H1 (cell line): ENCODE data around the gene PATJ. TPM values are rescaled to one million over a fixed set of nuclear protein-coding genes. Genes with fewer than 3 reads are reported as not detected.

ENCODE experiments used
- HDAC6 ChIP-seq: IDR thresholded peaks from one replicate; pipeline ENCODE4 v1.7.1; 2012; ENCODE audit warnings: low read depth, mild to moderate bottlenecking, inconsistent platforms, low read length, moderate library complexity
- KDM5A ChIP-seq: fragments of 200-600 bp; IDR thresholded peaks from 2 replicates; pipeline ENCODE4 v1.7.1; 2012; ENCODE audit warnings: mild to moderate bottlenecking, low read length, inconsistent platforms, mixed read lengths
- TAF1 ChIP-seq: IDR thresholded peaks from 2 replicates; pipeline ENCODE4 v1.6.1; 2011; ENCODE audit warnings: mild to moderate bottlenecking, low read depth, low read length
- polyA plus RNA-seq, 7 experiments: library from polyadenylated mRNA; depleted of rRNA in 3 of 7; stranded (reverse) in 5 of 7; unstranded in 2 of 7; fragments of >200 nt in 5 of 7; fragments of 200-250 nt in 2 of 7; gene quantifications; 1 replicate in 5 of 7; 2 replicates in 1 of 7; 4 replicates in 1 of 7; pipeline versions ENCODE4 v1.2.1 to v1.2.3, GENCODE V29; 2011 to 2013; ENCODE audit warnings: missing spikeins in 2 of 7, mixed read lengths in 2 of 7
- total RNA-seq: library from RNA; stranded (reverse); fragmentation: NEBNext Ultra II Directional; extraction: Animal tissue kit (Norgen Biotek cat#: 25700); gene quantifications from 2 replicates; pipeline ENCODE4 v1.2.1, GENCODE V29; 2021
- TF ChIP-seq, protein P1 (sequence below): fragments of 300-600 bp; sonication (generic); IDR thresholded peaks from 2 replicates; pipeline ENCODE4 v1.7.1; 2012; ENCODE audit warnings: low read length, moderate library complexity, mild to moderate bottlenecking, inconsistent platforms; ENCODE audit not compliant: insufficient replicate concordance
- TF ChIP-seq, protein P2 (sequence below): IDR thresholded peaks from 2 replicates; pipeline ENCODE4 v1.6.1; 2011; ENCODE audit warnings: low read depth, mild to moderate bottlenecking, low read length; ENCODE audit not compliant: insufficient read depth

The PATJ gene
- total and polyA plus RNA-seq, 2 of the 8 experiments (the other 6 are each of a cell fraction or from before 2014, with no cell fraction given), result 8.2 to 55.6 TPM

DNA sequence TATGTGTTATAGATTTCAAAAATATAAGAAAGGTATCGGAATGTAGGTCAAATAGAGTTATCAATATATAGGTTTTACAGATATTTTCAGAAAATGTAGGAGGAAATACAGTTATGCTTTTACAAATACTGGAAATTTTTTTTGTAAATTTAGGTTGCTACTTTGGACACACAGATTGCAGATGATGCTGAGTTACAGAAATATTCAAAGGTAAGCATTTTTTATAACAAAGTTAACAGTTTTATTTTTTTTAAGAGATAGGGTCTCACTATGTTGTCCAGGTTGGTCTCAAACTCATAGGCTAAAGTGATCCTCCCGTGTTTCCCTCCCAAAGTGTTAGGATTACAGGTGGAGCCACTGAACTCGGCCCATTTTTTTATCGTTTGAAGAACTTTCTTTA is 66.0 kb downstream of the PATJ start (continued):
- TF ChIP-seq, protein P1, sequence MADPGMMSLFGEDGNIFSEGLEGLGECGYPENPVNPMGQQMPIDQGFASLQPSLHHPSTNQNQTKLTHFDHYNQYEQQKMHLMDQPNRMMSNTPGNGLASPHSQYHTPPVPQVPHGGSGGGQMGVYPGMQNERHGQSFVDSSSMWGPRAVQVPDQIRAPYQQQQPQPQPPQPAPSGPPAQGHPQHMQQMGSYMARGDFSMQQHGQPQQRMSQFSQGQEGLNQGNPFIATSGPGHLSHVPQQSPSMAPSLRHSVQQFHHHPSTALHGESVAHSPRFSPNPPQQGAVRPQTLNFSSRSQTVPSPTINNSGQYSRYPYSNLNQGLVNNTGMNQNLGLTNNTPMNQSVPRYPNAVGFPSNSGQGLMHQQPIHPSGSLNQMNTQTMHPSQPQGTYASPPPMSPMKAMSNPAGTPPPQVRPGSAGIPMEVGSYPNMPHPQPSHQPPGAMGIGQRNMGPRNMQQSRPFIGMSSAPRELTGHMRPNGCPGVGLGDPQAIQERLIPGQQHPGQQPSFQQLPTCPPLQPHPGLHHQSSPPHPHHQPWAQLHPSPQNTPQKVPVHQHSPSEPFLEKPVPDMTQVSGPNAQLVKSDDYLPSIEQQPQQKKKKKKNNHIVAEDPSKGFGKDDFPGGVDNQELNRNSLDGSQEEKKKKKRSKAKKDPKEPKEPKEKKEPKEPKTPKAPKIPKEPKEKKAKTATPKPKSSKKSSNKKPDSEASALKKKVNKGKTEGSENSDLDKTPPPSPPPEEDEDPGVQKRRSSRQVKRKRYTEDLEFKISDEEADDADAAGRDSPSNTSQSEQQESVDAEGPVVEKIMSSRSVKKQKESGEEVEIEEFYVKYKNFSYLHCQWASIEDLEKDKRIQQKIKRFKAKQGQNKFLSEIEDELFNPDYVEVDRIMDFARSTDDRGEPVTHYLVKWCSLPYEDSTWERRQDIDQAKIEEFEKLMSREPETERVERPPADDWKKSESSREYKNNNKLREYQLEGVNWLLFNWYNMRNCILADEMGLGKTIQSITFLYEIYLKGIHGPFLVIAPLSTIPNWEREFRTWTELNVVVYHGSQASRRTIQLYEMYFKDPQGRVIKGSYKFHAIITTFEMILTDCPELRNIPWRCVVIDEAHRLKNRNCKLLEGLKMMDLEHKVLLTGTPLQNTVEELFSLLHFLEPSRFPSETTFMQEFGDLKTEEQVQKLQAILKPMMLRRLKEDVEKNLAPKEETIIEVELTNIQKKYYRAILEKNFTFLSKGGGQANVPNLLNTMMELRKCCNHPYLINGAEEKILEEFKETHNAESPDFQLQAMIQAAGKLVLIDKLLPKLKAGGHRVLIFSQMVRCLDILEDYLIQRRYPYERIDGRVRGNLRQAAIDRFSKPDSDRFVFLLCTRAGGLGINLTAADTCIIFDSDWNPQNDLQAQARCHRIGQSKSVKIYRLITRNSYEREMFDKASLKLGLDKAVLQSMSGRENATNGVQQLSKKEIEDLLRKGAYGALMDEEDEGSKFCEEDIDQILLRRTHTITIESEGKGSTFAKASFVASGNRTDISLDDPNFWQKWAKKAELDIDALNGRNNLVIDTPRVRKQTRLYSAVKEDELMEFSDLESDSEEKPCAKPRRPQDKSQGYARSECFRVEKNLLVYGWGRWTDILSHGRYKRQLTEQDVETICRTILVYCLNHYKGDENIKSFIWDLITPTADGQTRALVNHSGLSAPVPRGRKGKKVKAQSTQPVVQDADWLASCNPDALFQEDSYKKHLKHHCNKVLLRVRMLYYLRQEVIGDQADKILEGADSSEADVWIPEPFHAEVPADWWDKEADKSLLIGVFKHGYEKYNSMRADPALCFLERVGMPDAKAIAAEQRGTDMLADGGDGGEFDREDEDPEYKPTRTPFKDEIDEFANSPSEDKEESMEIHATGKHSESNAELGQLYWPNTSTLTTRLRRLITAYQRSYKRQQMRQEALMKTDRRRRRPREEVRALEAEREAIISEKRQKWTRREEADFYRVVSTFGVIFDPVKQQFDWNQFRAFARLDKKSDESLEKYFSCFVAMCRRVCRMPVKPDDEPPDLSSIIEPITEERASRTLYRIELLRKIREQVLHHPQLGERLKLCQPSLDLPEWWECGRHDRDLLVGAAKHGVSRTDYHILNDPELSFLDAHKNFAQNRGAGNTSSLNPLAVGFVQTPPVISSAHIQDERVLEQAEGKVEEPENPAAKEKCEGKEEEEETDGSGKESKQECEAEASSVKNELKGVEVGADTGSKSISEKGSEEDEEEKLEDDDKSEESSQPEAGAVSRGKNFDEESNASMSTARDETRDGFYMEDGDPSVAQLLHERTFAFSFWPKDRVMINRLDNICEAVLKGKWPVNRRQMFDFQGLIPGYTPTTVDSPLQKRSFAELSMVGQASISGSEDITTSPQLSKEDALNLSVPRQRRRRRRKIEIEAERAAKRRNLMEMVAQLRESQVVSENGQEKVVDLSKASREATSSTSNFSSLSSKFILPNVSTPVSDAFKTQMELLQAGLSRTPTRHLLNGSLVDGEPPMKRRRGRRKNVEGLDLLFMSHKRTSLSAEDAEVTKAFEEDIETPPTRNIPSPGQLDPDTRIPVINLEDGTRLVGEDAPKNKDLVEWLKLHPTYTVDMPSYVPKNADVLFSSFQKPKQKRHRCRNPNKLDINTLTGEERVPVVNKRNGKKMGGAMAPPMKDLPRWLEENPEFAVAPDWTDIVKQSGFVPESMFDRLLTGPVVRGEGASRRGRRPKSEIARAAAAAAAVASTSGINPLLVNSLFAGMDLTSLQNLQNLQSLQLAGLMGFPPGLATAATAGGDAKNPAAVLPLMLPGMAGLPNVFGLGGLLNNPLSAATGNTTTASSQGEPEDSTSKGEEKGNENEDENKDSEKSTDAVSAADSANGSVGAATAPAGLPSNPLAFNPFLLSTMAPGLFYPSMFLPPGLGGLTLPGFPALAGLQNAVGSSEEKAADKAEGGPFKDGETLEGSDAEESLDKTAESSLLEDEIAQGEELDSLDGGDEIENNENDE, result no peak
- TF ChIP-seq, protein P2, sequence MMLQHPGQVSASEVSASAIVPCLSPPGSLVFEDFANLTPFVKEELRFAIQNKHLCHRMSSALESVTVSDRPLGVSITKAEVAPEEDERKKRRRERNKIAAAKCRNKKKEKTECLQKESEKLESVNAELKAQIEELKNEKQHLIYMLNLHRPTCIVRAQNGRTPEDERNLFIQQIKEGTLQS, result no peak
- TF ChIP-seq TAF1 (no peak), HDAC6 (no peak), KDM5A (no peak)
